ENCODE data around the gene KREMEN2.

The KREMEN2 gene

GRCh38 chr16:2980227-2981176 lies 16.4 kb downstream of the KREMEN2 start, which contains the start of gene PKMYT1:
Gene PKMYT1, minus strand, starts transcription at chr16:2980446. Its CDS starts 789 bp downstream, at chr16:2979657.
- DNase-seq: peak; percentile 72 to 86

GRCh38 chr16:2981177-2981898 lies 17.3 kb downstream of the KREMEN2 start:
- DNase-seq: no peak

GRCh38 chr16:2981899-2982250 lies 17.8 kb downstream of the KREMEN2 start:
- DNase-seq: no peak

- no peak for DNase-seq
These were observed 18.3 kb downstream of the KREMEN2 start for GRCh38 chr16:2982402-2982801.

GRCh38 chr16:2983706-2984136 lies 19.6 kb downstream of the KREMEN2 start:
- DNase-seq: peak; percentile 49 to 67

- no peak for DNase-seq
These were observed 21.4 kb downstream of the KREMEN2 start for GRCh38 chr16:2985462-2985861.

- no peak for DNase-seq
These were observed 21.8 kb downstream of the KREMEN2 start for GRCh38 chr16:2985893-2986355.

- no peak for DNase-seq
These were observed 22.6 kb downstream of the KREMEN2 start for GRCh38 chr16:2986623-2987188.

- DNase-seq: no peak
These were observed 23.2 kb downstream of the KREMEN2 start for GRCh38 chr16:2987286-2987685.

GRCh38 chr16:2987833-2988232 lies 23.8 kb downstream of the KREMEN2 start:
- no peak for DNase-seq

- DNase-seq: no peak
These were observed 24.6 kb downstream of the KREMEN2 start for GRCh38 chr16:2988590-2989099.

- DNase-seq: no peak
These were observed 26.8 kb downstream of the KREMEN2 start for GRCh38 chr16:2990891-2991290.

GRCh38 chr16:2991566-2992261 lies 27.6 kb downstream of the KREMEN2 start:
- no peak for DNase-seq

- no peak for DNase-seq
These were observed 28.5 kb downstream of the KREMEN2 start for GRCh38 chr16:2992383-2993081.

GRCh38 chr16:2996298-2996697 lies 32.2 kb downstream of the KREMEN2 start:
- no peak for DNase-seq

- DNase-seq: no peak
These were observed 35.9 kb downstream of the KREMEN2 start for GRCh38 chr16:2999929-3000328.

GRCh38 chr16:3000540-3000939 lies 36.5 kb downstream of the KREMEN2 start:
- DNase-seq: no peak

GRCh38 chr16:3001316-3001715 lies 37.2 kb downstream of the KREMEN2 start:
- no peak for DNase-seq

GRCh38 chr16:3003582-3004270 lies 39.7 kb downstream of the KREMEN2 start:
- peak; percentile 98 to 99 for DNase-seq

GRCh38 chr16:3004319-3004718 lies 40.2 kb downstream of the KREMEN2 start:
- no peak for DNase-seq

GRCh38 chr16:3004781-3005284 lies 40.8 kb downstream of the KREMEN2 start:
- DNase-seq: no peak
